ENCODE results near the gene TWIST1. TPM values are rescaled to one million over a fixed set of nuclear protein-coding genes. Genes with fewer than 3 reads are reported as not detected.

TWIST1 gene
- total RNA-seq (not detected), total RNA-seq (0.38 to 2.8 reads per million in 2 donors)

- Mint-ChIP-seq H3K27ac (no peak within 1 kb of the TSS), H3K36me3 (ENCODE audit: low read depth) (peaks cover 2% of the 10 kb centered on the region), H3K4me1 (peaks cover 4% of the 10 kb centered on the region), H3K27me3 (peaks cover 58% of the 10 kb centered on the region), H3K4me3 (peak within 1 kb of the TSS; percentile 77)
- DNase-seq (no peak), ATAC-seq (no peak)
- no peaks in the 10 kb centered on the region for H3K9me3 ChIP-seq (ENCODE audit: control insufficient read depth, low read length, poor library complexity, severe bottlenecking)
These were observed at the start of gene TWIST1 for GRCh38 chr7:19117091-19117869. Gene TWIST1 (minus strand): TSS chr7:19117636. CDS start chr7:19117321, 315 bp downstream.

- Mint-ChIP-seq H3K27me3 (no peaks in the 10 kb centered on the region), H3K36me3 (ENCODE audit: low read depth) (no peaks in the 10 kb centered on the region), H3K4me3 (no peak overlapping the region), H3K27ac (no peak overlapping the region), H3K4me1 (no peaks in the 10 kb centered on the region)
- ATAC-seq (no peak), DNase-seq (no peak)
- no peaks in the 10 kb centered on the region for H3K9me3 ChIP-seq (ENCODE audit: control insufficient read depth, low read length, poor library complexity, severe bottlenecking)
These were observed 44.2 kb upstream of the TWIST1 start for GRCh38 chr7:19161671-19162070.

- no peak for DNase-seq
These were observed 29.3 kb upstream of the TWIST1 start for GRCh38 chr7:19146699-19147098.

GRCh38 chr7:19145434-19146115, 28.1 kb upstream of the TWIST1 start:
- H3K4me1 Mint-ChIP-seq = no peaks in the 10 kb centered on the region
- no peak overlapping the region for H3K4me3 Mint-ChIP-seq
- no peak overlapping the region for H3K27ac Mint-ChIP-seq
- H3K27me3 Mint-ChIP-seq = peaks cover 29% of the 10 kb centered on the region
- no peak for ATAC-seq
- peaks cover 2% of the 10 kb centered on the region for H3K36me3 Mint-ChIP-seq (ENCODE audit: low read depth)
- no peak for DNase-seq
- no peaks in the 10 kb centered on the region for H3K9me3 ChIP-seq (ENCODE audit: control insufficient read depth, low read length, poor library complexity, severe bottlenecking)

More at GRCh38 chr7:19146699-19147098, 29.3 kb upstream of the TWIST1 start:
- no peak overlapping the region for H3K4me3 Mint-ChIP-seq
- peaks cover 2% of the 10 kb centered on the region for H3K36me3 Mint-ChIP-seq (ENCODE audit: low read depth)
- peaks cover 29% of the 10 kb centered on the region for H3K27me3 Mint-ChIP-seq
- H3K4me1 Mint-ChIP-seq = no peaks in the 10 kb centered on the region
- H3K27ac Mint-ChIP-seq = no peak overlapping the region
- ATAC-seq = no peak
- H3K9me3 ChIP-seq (ENCODE audit: control insufficient read depth, low read length, poor library complexity, severe bottlenecking) = no peaks in the 10 kb centered on the region

GRCh38 chr7:19144661-19145433, 27.4 kb upstream of the TWIST1 start, which contains the start of gene FERD3L:
Gene FERD3L (minus strand): TSS chr7:19145421. CDS start chr7:19145362, 59 bp downstream.
- ATAC-seq (no peak), DNase-seq (no peak)
- no peaks in the 10 kb centered on the region for H3K9me3 ChIP-seq (ENCODE audit: control insufficient read depth, low read length, poor library complexity, severe bottlenecking)
- peaks cover 29% of the 10 kb centered on the region for H3K27me3 Mint-ChIP-seq
- H3K27ac Mint-ChIP-seq = no peak within 1 kb of the TSS
- no peaks in the 10 kb centered on the region for H3K4me1 Mint-ChIP-seq
- no peak within 1 kb of the TSS for H3K4me3 Mint-ChIP-seq
- peaks cover 2% of the 10 kb centered on the region for H3K36me3 Mint-ChIP-seq (ENCODE audit: low read depth)

- Mint-ChIP-seq H3K4me3 (peak overlapping the region; percentile 19), H3K36me3 (ENCODE audit: low read depth) (peaks cover 2% of the 10 kb centered on the region), H3K4me1 (no peaks in the 10 kb centered on the region), H3K27me3 (peaks cover 29% of the 10 kb centered on the region), H3K27ac (no peak overlapping the region)
- ATAC-seq = no peak
- no peaks in the 10 kb centered on the region for H3K9me3 ChIP-seq (ENCODE audit: control insufficient read depth, low read length, poor library complexity, severe bottlenecking)
- DNase-seq = no peak
These were observed 26.6 kb upstream of the TWIST1 start for GRCh38 chr7:19143881-19144574.

GRCh38 chr7:19139706-19140327, 22.4 kb upstream of the TWIST1 start:
- no peaks in the 10 kb centered on the region for H3K9me3 ChIP-seq (ENCODE audit: control insufficient read depth, low read length, poor library complexity, severe bottlenecking)
- Mint-ChIP-seq H3K36me3 (ENCODE audit: low read depth) (peaks cover 2% of the 10 kb centered on the region), H3K4me3 (no peak overlapping the region), H3K27me3 (peaks cover 14% of the 10 kb centered on the region), H3K4me1 (no peaks in the 10 kb centered on the region), H3K27ac (no peak overlapping the region)
- DNase-seq = no peak
- no peak for ATAC-seq

- Mint-ChIP-seq H3K4me1 (no peaks in the 10 kb centered on the region), H3K27me3 (no peaks in the 10 kb centered on the region), H3K27ac (no peak overlapping the region), H3K4me3 (no peak overlapping the region), H3K36me3 (ENCODE audit: low read depth) (no peaks in the 10 kb centered on the region)
- H3K9me3 ChIP-seq (ENCODE audit: control insufficient read depth, low read length, poor library complexity, severe bottlenecking) = no peaks in the 10 kb centered on the region
- no peak for DNase-seq
- ATAC-seq = no peak
These were observed 16.4 kb upstream of the TWIST1 start for GRCh38 chr7:19133886-19134285.

- no peaks in the 10 kb centered on the region for H3K9me3 ChIP-seq (ENCODE audit: control insufficient read depth, low read length, poor library complexity, severe bottlenecking)
- no peak for ATAC-seq
- Mint-ChIP-seq H3K4me3 (no peak overlapping the region), H3K27ac (no peak overlapping the region), H3K27me3 (no peaks in the 10 kb centered on the region), H3K36me3 (ENCODE audit: low read depth) (no peaks in the 10 kb centered on the region), H3K4me1 (no peaks in the 10 kb centered on the region)
- no peak for DNase-seq
These were observed 16.0 kb upstream of the TWIST1 start for GRCh38 chr7:19133390-19133789.

- no peaks in the 10 kb centered on the region for H3K4me1 Mint-ChIP-seq
- H3K27me3 Mint-ChIP-seq = no peaks in the 10 kb centered on the region
- H3K27ac Mint-ChIP-seq = no peak overlapping the region
- H3K36me3 Mint-ChIP-seq (ENCODE audit: low read depth) = no peaks in the 10 kb centered on the region
- ATAC-seq (no peak), DNase-seq (no peak)
- H3K4me3 Mint-ChIP-seq = no peak overlapping the region
- H3K9me3 ChIP-seq (ENCODE audit: control insufficient read depth, low read length, poor library complexity, severe bottlenecking) = no peaks in the 10 kb centered on the region
These were observed 11.4 kb upstream of the TWIST1 start for GRCh38 chr7:19128856-19129255.

GRCh38 chr7:19121977-19122588, 4.6 kb upstream of the TWIST1 start:
- Mint-ChIP-seq H3K27ac (no peak overlapping the region), H3K36me3 (ENCODE audit: low read depth) (no peaks in the 10 kb centered on the region), H3K27me3 (peaks cover 28% of the 10 kb centered on the region), H3K4me1 (no peaks in the 10 kb centered on the region), H3K4me3 (no peak overlapping the region)
- ATAC-seq (no peak), DNase-seq (no peak)
- no peaks in the 10 kb centered on the region for H3K9me3 ChIP-seq (ENCODE audit: control insufficient read depth, low read length, poor library complexity, severe bottlenecking)

- Mint-ChIP-seq H3K36me3 (ENCODE audit: low read depth) (no peaks in the 10 kb centered on the region), H3K27ac (no peak overlapping the region), H3K27me3 (peaks cover 34% of the 10 kb centered on the region), H3K4me1 (peaks cover 4% of the 10 kb centered on the region), H3K4me3 (no peak overlapping the region)
- DNase-seq = no peak
- ATAC-seq = no peak
- H3K9me3 ChIP-seq (ENCODE audit: control insufficient read depth, low read length, poor library complexity, severe bottlenecking) = no peaks in the 10 kb centered on the region
These were observed 2.5 kb upstream of the TWIST1 start for GRCh38 chr7:19119870-19120486.

Measured in T-helper 17 cell (primary cell).